ENCODE results near the gene DST. TPM values are rescaled to one million over a fixed set of nuclear protein-coding genes. Genes with fewer than 3 reads are reported as not detected.

DST gene
- total and polyA plus RNA-seq, 2 donors (not counting 1 experiment from before 2014, with no cell fraction given) = 1.5 to 1.9 TPM

DNA sequence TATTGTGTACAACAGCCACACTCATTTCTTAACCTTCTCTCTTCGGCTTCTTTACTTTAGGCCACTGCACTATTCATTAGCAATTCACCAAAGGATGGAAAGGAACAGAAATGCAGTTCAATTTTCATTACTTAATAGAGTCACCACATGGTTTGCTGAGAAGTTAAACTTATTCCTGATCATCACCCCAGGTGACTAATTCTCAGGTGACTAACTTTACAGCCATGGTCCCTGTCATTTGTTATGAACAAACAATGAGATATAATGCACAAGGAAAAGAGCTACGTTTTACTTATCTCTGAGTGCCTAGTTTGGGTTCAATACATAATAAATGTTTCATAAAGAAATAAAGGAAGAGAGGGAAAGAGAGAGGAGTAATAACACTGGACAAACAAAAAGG is 45.8 kb upstream of the DST start:
- WGBS (ENCODE audit: insufficient coverage) = no CpG with 5 or more reads among the region's 2 CpGs
- H3K4me1 ChIP-seq (ENCODE audit: control insufficient read depth in 2 of 2, insufficient read depth in 2 of 2, low read length in 2 of 2) = no peaks in the 10 kb centered on the region
- H3K36me3 ChIP-seq (replicated peaks in 1 of 2; ENCODE audit: control extremely low read depth in 1 of 2, control insufficient read depth in 1 of 2, extremely low read depth in 1 of 2, insufficient read depth in 2 of 2, low read length in 1 of 2) = no peaks in the 10 kb centered on the region
- no peak for ATAC-seq (ENCODE audit: low read depth)
- H3K27ac Mint-ChIP-seq = no peak overlapping the region
- no peaks in the 10 kb centered on the region for H3K9me3 ChIP-seq (ENCODE audit: control extremely low read depth in 1 of 3, control insufficient read depth in 2 of 3, insufficient read depth in 1 of 3, low read length in 2 of 3)
- H3K9ac ChIP-seq (ENCODE audit: low read length) = no peak overlapping the region
- H3K27me3 Mint-ChIP-seq = peaks cover 3% of the 10 kb centered on the region
- H3K27me3 ChIP-seq (replicated peaks in 1 of 4; ENCODE audit: control extremely low read depth in 1 of 4, control insufficient read depth in 3 of 4, insufficient read depth in 4 of 4, low read length in 3 of 4) = no peaks in the 10 kb centered on the region
- intact Hi-C loops (cut with micrococcal nuclease) = no loop called here
- no peak overlapping the region for H2AFZ ChIP-seq (ENCODE audit: insufficient read depth, low read depth, low read length, poor library complexity, severe bottlenecking)
- no peak overlapping the region for H3K27ac ChIP-seq (ENCODE audit: low read length in 2 of 2)
- H3K4me3 Mint-ChIP-seq = no peak overlapping the region
- no peak for TF ChIP-seq EZH2 (IDR thresholded peaks at IDR 0.05; ENCODE audit: borderline replicate concordance, insufficient read depth, low read depth, low read length, poor library complexity, severe bottlenecking)
- TF ChIP-seq, protein P1, sequence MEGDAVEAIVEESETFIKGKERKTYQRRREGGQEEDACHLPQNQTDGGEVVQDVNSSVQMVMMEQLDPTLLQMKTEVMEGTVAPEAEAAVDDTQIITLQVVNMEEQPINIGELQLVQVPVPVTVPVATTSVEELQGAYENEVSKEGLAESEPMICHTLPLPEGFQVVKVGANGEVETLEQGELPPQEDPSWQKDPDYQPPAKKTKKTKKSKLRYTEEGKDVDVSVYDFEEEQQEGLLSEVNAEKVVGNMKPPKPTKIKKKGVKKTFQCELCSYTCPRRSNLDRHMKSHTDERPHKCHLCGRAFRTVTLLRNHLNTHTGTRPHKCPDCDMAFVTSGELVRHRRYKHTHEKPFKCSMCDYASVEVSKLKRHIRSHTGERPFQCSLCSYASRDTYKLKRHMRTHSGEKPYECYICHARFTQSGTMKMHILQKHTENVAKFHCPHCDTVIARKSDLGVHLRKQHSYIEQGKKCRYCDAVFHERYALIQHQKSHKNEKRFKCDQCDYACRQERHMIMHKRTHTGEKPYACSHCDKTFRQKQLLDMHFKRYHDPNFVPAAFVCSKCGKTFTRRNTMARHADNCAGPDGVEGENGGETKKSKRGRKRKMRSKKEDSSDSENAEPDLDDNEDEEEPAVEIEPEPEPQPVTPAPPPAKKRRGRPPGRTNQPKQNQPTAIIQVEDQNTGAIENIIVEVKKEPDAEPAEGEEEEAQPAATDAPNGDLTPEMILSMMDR (IDR thresholded peaks at IDR 0.05) = no peak
- H4K20me1 ChIP-seq (ENCODE audit: control insufficient read depth, insufficient read depth, low read length, poor library complexity, severe bottlenecking) = no peaks in the 10 kb centered on the region
- H3K9me3 Mint-ChIP-seq (ENCODE audit: insufficient read depth) = no peaks in the 10 kb centered on the region
- ChIA-PET POLR2A (no interaction called here), CTCF (interaction anchor here (2.8 kb wide), 1 partner anchor 9 kb away, joined by 10 read pairs; no protein-coding TSS in a partner anchor)
- H3K79me2 ChIP-seq (ENCODE audit: control insufficient read depth, insufficient read depth, low read length) = no peaks in the 10 kb centered on the region
- no peak for DNase-seq
- H3K4me3 ChIP-seq (ENCODE audit: control extremely low read depth in 1 of 5, extremely low read depth in 1 of 5, insufficient read depth in 1 of 5, low read depth in 2 of 5, low read length in 4 of 5) = no peak overlapping the region
- no peaks in the 10 kb centered on the region for H3K4me1 Mint-ChIP-seq
- H3K4me2 ChIP-seq (replicated peaks; ENCODE audit: low read depth, low read length, poor library complexity, severe bottlenecking) = no peak overlapping the region

DNA sequence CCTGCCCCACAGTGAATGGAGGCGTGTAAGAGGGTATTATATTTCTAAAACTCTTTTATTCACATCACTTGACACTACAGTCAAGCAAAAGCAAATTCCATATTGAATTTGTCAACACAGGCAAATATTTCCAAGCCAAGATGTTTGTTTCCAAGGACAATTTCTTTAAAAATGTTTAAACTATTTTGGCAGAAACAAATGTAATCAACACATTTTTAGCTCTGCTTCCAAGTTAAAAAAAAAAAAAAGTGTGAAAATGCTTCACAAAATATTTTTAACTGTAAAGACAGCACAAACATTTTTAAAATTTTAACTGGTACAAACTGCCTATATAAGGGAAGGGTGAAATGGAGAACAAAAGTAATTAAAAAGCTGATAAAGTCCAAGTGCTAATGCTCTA is 44.9 kb upstream of the DST start:
- CTCF ChIA-PET = interaction anchor here (2.8 kb wide), 1 partner anchor 10 kb away, joined by 10 read pairs; no protein-coding TSS in a partner anchor
- no peak overlapping the region for H3K27ac Mint-ChIP-seq
- DNase-seq (no peak), ATAC-seq (ENCODE audit: low read depth) (no peak)
- no peaks in the 10 kb centered on the region for H3K9me3 Mint-ChIP-seq (ENCODE audit: insufficient read depth)
- Histone ChIP-seq H2AFZ (ENCODE audit: insufficient read depth, low read depth, low read length, poor library complexity, severe bottlenecking) (no peak overlapping the region), H3K9me3 (ENCODE audit: control extremely low read depth in 1 of 3, control insufficient read depth in 2 of 3, insufficient read depth in 1 of 3, low read length in 2 of 3) (no peaks in the 10 kb centered on the region), H3K79me2 (ENCODE audit: control insufficient read depth, insufficient read depth, low read length) (no peaks in the 10 kb centered on the region), H3K27ac (ENCODE audit: low read length in 2 of 2) (no peak overlapping the region), H3K4me1 (ENCODE audit: control insufficient read depth in 2 of 2, insufficient read depth in 2 of 2, low read length in 2 of 2) (no peaks in the 10 kb centered on the region), H3K27me3 (replicated peaks in 1 of 4; ENCODE audit: control extremely low read depth in 1 of 4, control insufficient read depth in 3 of 4, insufficient read depth in 4 of 4, low read length in 3 of 4) (no peaks in the 10 kb centered on the region), H3K4me2 (replicated peaks; ENCODE audit: low read depth, low read length, poor library complexity, severe bottlenecking) (no peak overlapping the region), H4K20me1 (ENCODE audit: control insufficient read depth, insufficient read depth, low read length, poor library complexity, severe bottlenecking) (no peaks in the 10 kb centered on the region), H3K9ac (ENCODE audit: low read length) (no peak overlapping the region), H3K4me3 (ENCODE audit: control extremely low read depth in 1 of 5, extremely low read depth in 1 of 5, insufficient read depth in 1 of 5, low read depth in 2 of 5, low read length in 4 of 5) (no peak overlapping the region), H3K36me3 (replicated peaks in 1 of 2; ENCODE audit: control extremely low read depth in 1 of 2, control insufficient read depth in 1 of 2, extremely low read depth in 1 of 2, insufficient read depth in 2 of 2, low read length in 1 of 2) (no peaks in the 10 kb centered on the region)
- H3K27me3 Mint-ChIP-seq = peaks cover 3% of the 10 kb centered on the region
- no peak overlapping the region for H3K4me3 Mint-ChIP-seq
- POLR2A ChIA-PET = no interaction called here
- WGBS (ENCODE audit: insufficient coverage) = no CpG with 5 or more reads among the region's 1 CpG
- TF ChIP-seq, protein P1 (IDR thresholded peaks at IDR 0.05) = no peak
- TF ChIP-seq EZH2 (IDR thresholded peaks at IDR 0.05; ENCODE audit: borderline replicate concordance, insufficient read depth, low read depth, low read length, poor library complexity, severe bottlenecking) = no peak
- H3K4me1 Mint-ChIP-seq = no peaks in the 10 kb centered on the region
- intact Hi-C loops (cut with micrococcal nuclease) = no loop called here

Measured in B cell (primary cell).